GM21737 (cell line): ENCODE measurements around the gene PPP1R1B.

Source experiments
- ATAC-seq: cut with Tn5 transposase; IDR thresholded peaks from one replicate; pipeline ENCODE4 v1.9.1; 2021; ENCODE audit warnings: mild to moderate bottlenecking, moderate library complexity; ENCODE audit not compliant: unreplicated experiment

Gene PPP1R1B

GRCh38 chr17:39614545-39615157 is 12.1 kb upstream of the PPP1R1B start:
- no peak for ATAC-seq

- ATAC-seq: no peak
These were observed 11.3 kb upstream of the PPP1R1B start for GRCh38 chr17:39615434-39615833.

GRCh38 chr17:39617100-39617445 is 9.7 kb upstream of the PPP1R1B start:
- no peak for ATAC-seq

DNA sequence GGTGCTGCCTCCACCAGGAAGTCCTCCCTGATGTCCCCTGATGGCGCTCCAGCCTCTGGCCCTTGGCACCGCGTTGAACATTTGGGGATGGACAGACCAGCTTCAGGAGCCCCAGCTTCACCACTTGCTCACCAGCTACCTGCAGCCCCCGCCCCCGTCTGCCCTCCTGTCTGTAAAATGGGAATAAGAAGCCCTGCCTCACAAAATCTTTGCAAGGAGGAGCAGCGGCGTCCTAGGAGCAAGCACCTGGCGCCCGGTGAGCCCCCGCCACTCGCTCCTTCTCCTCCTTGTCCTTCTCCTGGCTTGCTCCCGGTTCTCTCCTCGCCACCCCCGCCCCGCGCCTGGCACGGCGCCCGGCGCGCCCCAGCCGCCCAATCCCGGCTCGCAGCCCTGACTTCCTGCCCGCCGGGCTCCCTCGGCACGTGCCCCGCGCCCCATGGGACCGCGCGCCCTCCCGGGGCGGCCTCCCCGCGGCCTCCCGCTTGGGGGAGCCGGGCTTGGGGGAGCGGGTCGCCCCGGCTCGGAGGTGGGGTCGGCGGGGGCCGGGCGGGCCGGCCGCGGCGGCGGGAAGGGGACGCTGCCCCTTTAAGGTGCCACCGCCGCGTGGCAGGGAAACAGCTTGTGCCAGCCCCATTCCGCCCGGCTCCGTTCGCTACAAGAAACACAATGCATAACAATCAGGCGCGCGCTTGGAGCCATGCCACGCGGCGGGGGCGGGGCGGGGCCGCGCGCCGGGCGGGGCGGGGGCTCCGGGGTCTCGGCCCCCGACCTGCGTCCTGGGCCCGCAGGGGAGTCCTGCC is 9.1 kb upstream of the PPP1R1B start:
- no peak for ATAC-seq

DNA sequence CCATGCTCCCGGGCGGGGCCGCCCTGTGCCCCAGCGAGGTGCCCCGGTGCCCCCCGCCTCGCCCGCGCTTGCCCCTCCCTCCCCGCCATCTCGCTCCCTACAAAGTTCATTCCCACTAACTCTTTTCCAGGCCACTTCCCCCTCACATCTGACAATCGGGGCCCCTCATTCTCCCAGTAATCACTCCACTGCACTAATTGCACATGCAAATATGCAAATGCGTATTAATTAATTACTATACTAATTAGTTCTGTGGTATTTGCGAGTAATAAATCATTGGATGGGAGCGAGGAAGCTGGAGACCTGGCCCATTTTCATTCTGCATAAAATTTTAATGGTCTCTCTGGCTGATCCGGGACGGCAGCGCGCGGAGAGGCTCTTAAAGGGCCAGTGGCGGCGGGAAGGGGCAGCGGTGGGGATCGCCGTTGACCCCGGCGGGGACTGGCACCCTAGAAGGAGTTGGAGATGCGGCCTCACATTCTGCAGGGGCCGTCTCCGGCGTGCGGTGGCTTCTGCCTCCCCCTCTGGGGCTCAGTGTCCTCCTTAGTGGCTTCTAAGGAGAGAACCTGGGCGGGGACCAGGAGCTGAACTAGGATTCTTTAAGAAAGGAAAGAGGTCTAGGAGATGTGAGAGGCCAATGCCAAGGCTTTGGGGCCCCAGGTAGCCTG is 8.4 kb upstream of the PPP1R1B start:
- no peak for ATAC-seq

DNA sequence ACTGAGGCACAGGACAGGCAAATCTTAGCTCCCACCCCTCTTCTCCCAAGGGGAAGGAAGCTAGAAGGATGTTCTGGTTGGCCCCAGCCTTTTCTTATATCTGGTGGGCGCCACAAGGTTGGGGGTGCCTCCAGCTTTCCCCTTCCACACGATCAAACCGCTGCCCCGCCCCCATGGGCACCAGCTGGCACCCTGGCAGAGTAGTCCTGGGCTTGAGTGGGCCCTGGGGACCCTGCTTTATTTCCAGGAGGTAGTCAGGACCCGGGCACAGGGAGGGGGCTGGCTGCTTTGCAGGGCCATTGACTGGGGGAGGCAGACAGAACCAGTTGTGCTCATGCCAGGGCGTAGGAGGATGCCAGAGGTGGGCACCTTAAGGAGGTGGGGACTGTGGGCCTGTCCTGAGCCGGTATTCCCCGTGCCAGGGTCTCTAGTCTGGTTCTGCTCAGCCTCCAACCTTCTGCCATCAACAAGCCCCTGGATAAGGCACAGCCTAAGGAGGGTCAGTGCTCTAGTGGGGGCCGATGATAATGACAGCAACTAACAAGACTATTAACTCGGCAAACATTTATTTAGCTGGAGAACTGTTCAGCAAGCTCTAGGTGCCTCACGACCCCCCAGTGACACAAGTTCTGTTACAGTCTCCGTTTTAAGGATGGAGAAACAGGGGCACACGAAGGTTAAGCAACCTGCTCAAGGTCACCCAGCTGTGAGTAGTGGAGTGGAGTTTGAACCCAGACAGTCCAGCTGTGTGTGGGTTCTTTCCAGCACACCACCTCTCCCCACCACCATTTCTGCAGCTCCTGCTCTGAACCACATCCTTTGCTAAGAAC is 7.6 kb upstream of the PPP1R1B start:
- no peak for ATAC-seq

DNA sequence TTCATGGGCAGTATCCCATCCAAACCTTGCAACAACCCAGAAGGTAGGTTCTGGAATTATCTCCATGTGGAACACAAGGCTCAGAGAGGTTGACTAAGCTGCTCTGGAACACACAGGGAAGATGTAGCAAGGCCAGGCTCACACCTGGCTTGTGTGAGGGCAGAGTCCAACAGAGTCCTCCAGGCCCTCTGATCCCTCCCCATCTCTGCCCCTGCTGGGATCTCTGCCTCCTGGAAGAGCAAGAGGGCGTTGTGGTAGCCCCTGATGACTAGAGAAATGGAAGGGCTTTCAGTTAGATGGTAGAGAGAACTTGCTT is 7.0 kb upstream of the PPP1R1B start:
- ATAC-seq: no peak

DNA sequence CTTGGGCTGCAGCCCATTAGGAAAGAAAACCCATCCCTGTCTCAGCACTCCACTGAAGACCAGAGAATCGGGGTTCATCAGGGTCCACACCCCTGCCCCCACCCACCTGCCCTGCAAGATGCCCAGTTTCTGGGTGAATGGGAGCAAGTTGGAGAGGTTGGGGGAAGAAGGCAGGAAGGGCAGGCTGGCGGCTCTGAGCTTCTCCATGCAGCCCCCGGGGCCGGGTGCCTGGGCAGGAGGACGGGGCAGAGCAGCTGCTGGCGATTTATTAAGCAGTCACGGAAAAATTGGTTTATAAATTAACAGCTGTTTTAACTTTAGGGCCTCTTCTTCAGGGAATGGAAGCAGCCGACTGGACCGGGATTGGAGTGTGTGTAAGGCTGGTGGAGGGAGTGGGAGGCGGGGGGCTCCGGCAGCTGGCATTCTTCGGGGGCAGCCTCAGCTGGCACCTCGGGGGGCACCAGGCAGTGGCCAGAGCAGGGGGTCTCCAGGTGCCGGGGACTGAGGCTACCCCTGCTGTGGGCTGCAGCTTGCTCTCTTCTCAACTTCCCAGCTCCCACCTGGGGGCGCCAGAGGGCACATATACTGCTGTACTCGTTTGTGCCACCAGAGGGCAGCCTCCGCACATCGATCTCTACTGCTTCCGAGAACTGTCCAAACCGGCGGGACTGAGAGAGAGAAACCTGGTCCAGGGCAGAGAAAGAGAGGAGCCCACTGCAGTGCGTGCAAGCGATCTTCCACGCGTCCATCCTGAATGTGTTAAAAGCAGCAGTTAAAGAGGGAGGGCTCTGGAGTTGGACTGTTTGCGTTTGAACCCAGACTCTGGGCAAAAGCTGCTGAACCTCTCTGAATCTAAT is 5.0 kb upstream of the PPP1R1B start:
- peak; percentile 48 for ATAC-seq

- peak; percentile 7 for ATAC-seq
These were observed 4.3 kb upstream of the PPP1R1B start for GRCh38 chr17:39622380-39623006.

GRCh38 chr17:39623356-39623950 is 3.3 kb upstream of the PPP1R1B start:
- ATAC-seq: no peak

DNA sequence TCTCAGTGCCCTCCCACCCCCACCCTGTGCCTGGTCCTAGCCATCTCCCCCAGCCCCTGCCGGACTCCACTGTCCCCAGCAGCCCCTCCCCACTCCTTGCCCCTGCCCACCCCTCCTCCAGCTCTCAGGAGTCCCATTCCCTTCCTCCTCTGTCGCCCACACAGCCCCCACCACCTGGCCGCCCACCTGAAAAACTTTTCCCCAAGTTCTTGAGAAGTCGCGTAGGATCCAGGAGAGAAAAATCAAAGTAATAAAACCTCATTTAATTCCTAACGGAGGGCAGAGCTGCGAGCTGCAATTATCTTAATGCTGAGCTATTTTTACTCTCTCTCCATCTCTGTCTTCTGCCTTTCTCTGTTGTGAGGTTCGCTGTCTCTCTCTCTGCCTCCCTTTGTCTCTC is 2.4 kb upstream of the PPP1R1B start:
- ATAC-seq: no peak

- no peak for ATAC-seq
These were observed 1.5 kb upstream of the PPP1R1B start for GRCh38 chr17:39625198-39625785.

DNA sequence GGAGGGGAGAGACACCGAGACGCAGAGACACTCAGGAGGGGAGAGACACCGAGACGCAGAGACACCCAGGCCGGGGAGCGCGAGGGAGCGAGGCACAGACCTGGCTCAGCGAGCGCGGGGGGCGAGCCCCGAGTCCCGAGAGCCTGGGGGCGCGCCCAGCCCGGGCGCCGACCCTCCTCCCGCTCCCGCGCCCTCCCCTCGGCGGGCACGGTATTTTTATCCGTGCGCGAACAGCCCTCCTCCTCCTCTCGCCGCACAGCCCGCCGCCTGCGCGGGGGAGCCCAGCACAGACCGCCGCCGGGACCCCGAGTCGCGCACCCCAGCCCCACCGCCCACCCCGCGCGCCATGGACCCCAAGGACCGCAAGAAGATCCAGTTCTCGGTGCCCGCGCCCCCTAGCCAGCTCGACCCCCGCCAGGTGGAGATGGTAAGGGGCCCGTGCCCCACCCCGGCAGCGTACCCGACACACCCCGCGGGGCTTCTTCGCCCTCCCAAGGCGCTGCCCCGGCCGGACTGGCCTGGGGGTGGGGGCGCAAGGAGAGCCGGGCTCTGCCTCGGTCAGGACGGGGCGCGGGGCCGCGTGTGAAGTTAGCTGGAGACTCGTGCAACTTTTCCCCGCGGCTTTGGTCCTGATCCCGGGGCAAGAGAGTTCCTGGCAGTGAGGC is 427 bp downstream of the PPP1R1B start:
- no peak for ATAC-seq

DNA sequence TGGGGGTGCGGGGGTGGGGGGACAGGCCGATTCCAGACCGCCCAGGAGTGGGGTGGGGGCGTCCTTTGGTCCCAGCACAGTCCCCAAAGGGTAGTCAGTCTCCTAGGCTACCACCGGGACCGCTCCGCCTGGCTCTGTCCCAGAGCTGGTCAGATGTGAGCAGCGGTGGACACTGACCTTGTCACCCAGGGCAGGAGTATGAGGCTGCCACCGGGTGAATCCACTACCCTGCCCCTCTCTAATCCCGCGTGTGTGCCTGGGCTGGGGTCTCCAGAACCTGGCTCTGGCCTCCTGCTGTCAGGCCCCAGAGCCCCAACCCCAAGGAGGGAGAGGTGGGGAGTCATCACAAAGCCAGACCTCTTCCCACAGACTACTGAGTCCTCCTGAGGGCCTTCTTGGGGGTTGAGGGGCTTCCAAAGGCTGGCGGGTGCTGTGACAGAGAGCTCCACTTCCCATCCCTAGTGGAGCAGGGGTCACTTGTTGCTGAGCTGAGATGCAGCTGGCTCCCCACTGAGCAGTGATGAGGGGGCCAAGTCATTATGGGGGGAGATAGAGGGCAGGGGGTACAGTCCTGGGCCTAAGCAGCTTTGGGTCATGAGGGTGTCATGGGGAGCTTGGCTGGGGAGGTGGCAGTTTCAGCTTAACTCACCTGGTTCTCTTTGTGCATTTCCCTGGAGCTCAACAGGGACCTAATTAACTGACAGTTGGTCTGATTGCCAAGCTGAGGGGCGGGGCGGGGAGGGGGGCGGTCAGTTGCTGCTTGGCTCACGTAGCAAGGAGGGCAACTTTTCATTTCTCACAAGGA is 1.2 kb downstream of the PPP1R1B start:
- no peak for ATAC-seq

DNA sequence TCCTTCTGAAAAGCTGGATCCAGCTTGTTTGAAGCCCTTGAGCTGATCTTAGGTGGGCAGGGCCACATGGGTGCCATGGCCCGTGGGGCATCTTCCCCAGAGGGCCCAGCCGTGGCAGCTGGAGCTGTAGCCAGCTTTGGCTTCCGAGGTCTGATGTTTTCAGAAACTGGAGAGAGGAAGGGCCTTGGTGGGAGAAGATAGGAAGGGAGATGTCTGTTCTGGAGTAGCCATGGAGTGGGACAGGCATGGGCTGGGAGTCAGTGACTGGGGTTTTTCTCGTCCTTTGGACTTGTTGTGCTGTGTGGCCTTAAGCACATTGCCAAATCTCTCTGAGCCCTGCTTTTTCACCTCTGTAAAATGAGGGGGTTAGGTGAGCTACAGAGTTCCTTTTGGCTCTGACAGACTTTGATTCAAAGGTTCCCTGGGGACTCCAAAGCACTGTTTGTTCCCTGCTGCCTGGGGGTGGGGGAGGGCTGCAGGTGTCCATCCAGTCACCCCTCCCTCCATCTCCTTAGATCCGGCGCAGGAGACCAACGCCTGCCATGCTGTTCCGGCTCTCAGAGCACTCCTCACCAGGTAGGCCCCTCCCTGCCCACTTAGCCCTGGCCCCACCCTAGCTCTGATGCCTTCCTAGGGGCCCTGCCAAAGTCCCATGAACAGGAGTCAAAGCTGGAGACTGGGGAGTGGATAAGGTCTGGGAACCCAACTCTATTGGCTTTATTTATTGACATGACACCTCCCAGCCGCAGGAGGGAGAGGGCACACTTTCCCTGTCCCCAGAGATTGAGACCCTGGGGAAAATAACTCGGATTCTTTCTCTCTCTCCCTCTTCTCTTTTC is 2.1 kb downstream of the PPP1R1B start:
- ATAC-seq: no peak

DNA sequence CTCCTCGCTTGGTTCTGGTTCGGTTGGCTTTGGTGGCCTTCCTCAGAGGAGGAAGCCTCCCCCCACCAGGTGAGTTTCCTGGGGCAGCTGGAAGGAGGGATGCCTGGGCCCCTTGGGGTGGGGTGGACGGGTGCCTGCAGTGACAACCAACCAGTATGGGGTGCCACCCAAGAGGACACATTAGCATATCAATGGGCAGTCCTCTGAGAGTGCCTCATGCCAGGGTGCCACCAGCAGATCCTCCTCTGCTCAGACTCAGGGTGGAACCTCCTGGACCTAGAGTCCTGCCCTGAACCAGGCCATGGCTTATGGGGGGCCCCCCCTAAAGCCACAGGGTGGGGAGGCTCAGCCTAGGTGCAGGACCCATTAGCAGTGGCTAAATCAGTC is 2.7 kb downstream of the PPP1R1B start:
- no peak for ATAC-seq

- ATAC-seq: no peak
These were observed 3.1 kb downstream of the PPP1R1B start for GRCh38 chr17:39629898-39630297.
